T-cell (primary cell): ENCODE data around the gene APOLD1. TPM values are rescaled to one million over a fixed set of nuclear protein-coding genes. Genes with fewer than 3 reads are reported as not detected.

Experiments used
- ATAC-seq, 4 experiments: fragments of 200-7000 bp in 3 of 4; fragments of 150-1000 bp in 1 of 4; cut with Tn5 transposase; replicated peaks in 1 of 4; 1 replicate in 3 of 4; 2 replicates in 1 of 4; pipeline ENCODE4 v1.10.0; 2021; ENCODE audit warnings: moderate library complexity in 3 of 4, mild to moderate bottlenecking in 2 of 4, moderate number of reproducible peaks in 1 of 4
- CTCF ChIA-PET, 2 donors: fragments of 300-600 bp; sonication (Branson Sonifier 250); formaldehyde crosslinking; loops; one replicate each; lab custom pipeline; 2022; ENCODE audit warnings: antibody characterized with exemption in 2 of 2; lab: Charles Lee
- POLR2A ChIA-PET, 2 donors: fragments of 300-600 bp; sonication (Branson Sonifier 250); formaldehyde crosslinking; loops; one replicate each; lab custom pipeline; 2022; ENCODE audit warnings: antibody characterized with exemption in 2 of 2; lab: Charles Lee
- DNase-seq, 35 experiments: peaks; one replicate each; pipeline versions ENCODE4 v3.0.0 to v3.0.0-alpha.2; 2013 to 2023
- H3K27ac ChIP-seq: one replicate; pipeline ENCODE4 v1.5.1; 2013; ENCODE audit warnings: low read length
- H3K27me3 ChIP-seq, 2 experiments: replicated peaks in 1 of 2; 1 replicate in 1 of 2; 2 replicates in 1 of 2; pipeline versions ENCODE4 v1.6.1 to v1.7.0; 2013; ENCODE audit warnings: low read length in 1 of 2, mixed read lengths in 1 of 2; ENCODE audit not compliant: control insufficient read depth in 2 of 2, insufficient read depth in 2 of 2; ENCODE audit errors: extremely low read depth in 1 of 2
- H3K36me3 ChIP-seq, 2 donors: 1 replicate in 1 of 2; 2 replicates in 1 of 2; pipeline versions ENCODE4 v1.6.1 to v1.7.0; 2013; ENCODE audit warnings: low read length in 1 of 2; ENCODE audit not compliant: control insufficient read depth in 2 of 2, insufficient read depth in 1 of 2; ENCODE audit errors: extremely low read depth in 1 of 2
- H3K4me1 ChIP-seq, 2 experiments: 1 replicate in 1 of 2; 2 replicates in 1 of 2; pipeline versions ENCODE4 v1.6.1 to v1.7.0; 2013; ENCODE audit warnings: low read length in 2 of 2, mixed read lengths in 1 of 2; ENCODE audit not compliant: insufficient read depth in 2 of 2, control insufficient read depth in 1 of 2; ENCODE audit errors: extremely low read depth in 1 of 2
- H3K4me3 ChIP-seq, 2 donors: 1 replicate in 1 of 2; 2 replicates in 1 of 2; pipeline versions ENCODE4 v1.5.1 to v1.7.0; 2013; ENCODE audit warnings: mild to moderate bottlenecking in 2 of 2, low read length in 1 of 2, moderate library complexity in 1 of 2; ENCODE audit not compliant: control insufficient read depth in 1 of 2; ENCODE audit errors: extremely low read depth in 1 of 2
- H3K9me3 ChIP-seq: 2 replicates; pipeline ENCODE4 v1.7.0; 2013
- H3K27ac Mint-ChIP-seq, 2 donors: one replicate each; pipeline ENCODE4 v1.8.0; 2020 to 2021; ENCODE audit warnings: mild to moderate bottlenecking in 2 of 2, mixed read lengths in 2 of 2
- H3K27me3 Mint-ChIP-seq, 2 donors: one replicate each; pipeline ENCODE4 v1.8.0; 2021 to 2022; ENCODE audit warnings: mixed read lengths in 2 of 2
- H3K36me3 Mint-ChIP-seq: one replicate; pipeline ENCODE4 v1.8.0; 2021; ENCODE audit warnings: mixed read lengths
- H3K4me1 Mint-ChIP-seq, 3 donors: one replicate each; pipeline ENCODE4 v1.8.0; 2020 to 2022; ENCODE audit warnings: mixed read lengths in 3 of 3, mild to moderate bottlenecking in 1 of 3
- H3K4me3 Mint-ChIP-seq, 3 donors: one replicate each; pipeline ENCODE4 v1.8.0; 2020 to 2022; ENCODE audit warnings: mild to moderate bottlenecking in 3 of 3, mixed read lengths in 3 of 3, moderate library complexity in 3 of 3
- H3K9me3 Mint-ChIP-seq, 3 donors: one replicate each; pipeline ENCODE4 v1.8.0; 2020 to 2022; ENCODE audit warnings: mixed read lengths in 3 of 3
- WGBS: methylation state at CpG from one replicate; pipeline ENCODE4 v1.1.5; 2013; ENCODE audit warnings: missing lambda C conversion rate; ENCODE audit not compliant: insufficient coverage; 5-methylcytosine and 5-hydroxymethylcytosine counted together
- total RNA-seq, 35 experiments: library from RNA in 6 of 35; stranded (reverse) in 6 of 35; fragments of 120-200 nt in 1 of 35; gene quantifications; one replicate each; pipeline versions ENCODE4 v1.2.1 to v1.2.4 and lab custom pipeline; 2013 to 2026

The APOLD1 gene
- total RNA-seq, 5 donors from 2014 or later (not counting 1 experiment from before 2014, with no cell fraction given), result 0.82 to 4.7 (median 3.8) TPM

DNA sequence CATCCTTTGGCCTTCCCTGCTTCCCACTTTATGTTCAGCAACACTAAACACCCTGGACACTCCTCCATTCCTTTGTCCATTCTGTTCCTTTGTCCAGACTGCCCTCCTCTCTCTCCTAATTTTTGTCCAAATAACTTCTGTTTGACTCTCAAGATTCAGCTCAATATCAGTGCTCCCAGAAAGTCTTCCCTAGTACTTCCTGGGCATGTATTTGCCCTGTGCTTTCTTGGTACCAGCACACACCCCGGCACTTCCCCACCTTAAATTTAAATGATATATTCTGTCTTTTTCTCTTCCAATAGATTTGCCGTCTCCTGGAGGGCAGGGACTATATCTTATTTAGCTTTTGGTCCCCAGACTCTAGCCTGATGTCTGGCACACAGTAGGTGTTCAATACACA, 6.5 kb upstream of the APOLD1 start:
- Mint-ChIP-seq H3K9me3 (no peaks in the 10 kb centered on the region), H3K4me3 (no peak overlapping the region)
- WGBS, result no CpG with 5 or more reads among the region's 2 CpGs

DNA sequence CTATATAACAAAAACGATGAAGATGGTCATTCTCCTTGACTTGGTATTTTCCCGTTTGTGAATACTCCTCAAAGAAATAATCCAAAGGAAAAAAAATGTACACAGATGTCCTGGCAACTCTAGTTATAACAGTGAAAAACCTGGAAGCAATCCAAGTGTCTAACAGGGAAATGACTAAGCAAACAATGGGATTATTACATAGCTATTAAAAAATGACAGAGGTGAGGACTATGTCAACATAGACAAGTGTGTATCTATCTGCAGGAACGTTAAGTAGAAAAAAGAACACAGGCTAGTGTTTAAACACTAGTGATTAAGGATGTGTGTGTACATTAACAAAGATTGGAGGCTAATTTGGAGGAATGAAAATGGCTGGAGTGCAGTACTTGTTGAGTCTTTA, 5.9 kb upstream of the APOLD1 start:
- H3K27ac Mint-ChIP-seq, result no peak overlapping the region
- ChIA-PET CTCF (interaction anchor here (0.7 to 1.2 kb wide), 2 partner anchors 33 to 43 kb away, joined by 3 to 4 read pairs; no protein-coding TSS in a partner anchor), POLR2A (interaction anchor here in 1 of 2 donors (0.6 kb wide), 1 partner anchor 157 kb away, joined by 3 read pairs; no protein-coding TSS in a partner anchor)
- ATAC-seq, result no peak
- no peak overlapping the region for H3K4me3 Mint-ChIP-seq
- no peaks in the 10 kb centered on the region for H3K36me3 ChIP-seq
- H3K4me1 Mint-ChIP-seq, result no peaks in the 10 kb centered on the region
- H3K27me3 ChIP-seq, result no peaks in the 10 kb centered on the region
- no peak for DNase-seq
- no peaks in the 10 kb centered on the region for H3K27me3 Mint-ChIP-seq
- no peaks in the 10 kb centered on the region for H3K9me3 ChIP-seq
- no peak overlapping the region for H3K27ac ChIP-seq
- no peaks in the 10 kb centered on the region for H3K9me3 Mint-ChIP-seq
- H3K4me3 ChIP-seq, result no peak overlapping the region
- H3K4me1 ChIP-seq, result no peaks in the 10 kb centered on the region
- 14% methylated on average over 1 of the region's 3 CpGs for WGBS
- H3K36me3 Mint-ChIP-seq, result peaks cover 3% of the 10 kb centered on the region

More for the DNA sequence above, 6.5 kb upstream of the APOLD1 start:
- Histone ChIP-seq H3K36me3 (no peaks in the 10 kb centered on the region), H3K4me1 (no peaks in the 10 kb centered on the region), H3K9me3 (no peaks in the 10 kb centered on the region), H3K4me3 (no peak overlapping the region), H3K27me3 (no peaks in the 10 kb centered on the region), H3K27ac (no peak overlapping the region)
- peaks cover 3% of the 10 kb centered on the region for H3K36me3 Mint-ChIP-seq
- H3K4me1 Mint-ChIP-seq, result no peaks in the 10 kb centered on the region
- H3K27ac Mint-ChIP-seq, result no peak overlapping the region
- ATAC-seq (no peak), DNase-seq (no peak)
- H3K27me3 Mint-ChIP-seq, result no peaks in the 10 kb centered on the region
- POLR2A ChIA-PET, result no interaction called here
- CTCF ChIA-PET, result interaction anchor here (0.7 to 1.2 kb wide), 2 partner anchors 33 to 42 kb away, joined by 3 to 4 read pairs; no protein-coding TSS in a partner anchor

DNA sequence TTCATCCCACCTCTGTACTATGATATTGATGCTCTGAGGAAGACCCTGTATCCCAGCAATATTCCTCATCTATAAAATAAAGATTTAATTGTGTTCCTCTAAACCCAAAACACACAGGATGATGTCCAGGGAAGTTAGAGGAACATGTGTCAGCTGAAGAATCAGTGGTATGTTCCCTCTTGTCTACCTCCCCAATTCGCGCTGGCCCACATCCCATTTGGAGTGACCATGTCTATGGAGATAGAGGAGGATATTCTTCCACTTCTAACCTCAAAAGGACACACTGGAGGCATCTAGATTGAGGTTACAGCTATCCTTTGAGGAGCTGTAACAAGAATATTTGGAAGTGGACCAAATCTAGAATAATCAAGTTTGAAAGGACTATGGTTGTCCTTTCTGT, 1.3 kb upstream of the APOLD1 start:
- no CpG with 5 or more reads among the region's 2 CpGs for WGBS
- H3K4me1 ChIP-seq, result peaks cover 9 to 20% of the 10 kb centered on the region in 2 experiments
- no peaks in the 10 kb centered on the region for H3K9me3 Mint-ChIP-seq
- ChIA-PET POLR2A (no interaction called here), CTCF (interaction anchor here (0.6 to 0.9 kb wide), 4 partner anchors 47 to 427 kb away, joined by 3 to 4 read pairs (median 4); no protein-coding TSS in a partner anchor)
- DNase-seq (no peak), ATAC-seq (no peak)
- H3K36me3 Mint-ChIP-seq, result peaks cover 3% of the 10 kb centered on the region
- no peak overlapping the region for H3K4me3 Mint-ChIP-seq
- no peaks in the 10 kb centered on the region for H3K27me3 ChIP-seq
- H3K4me1 Mint-ChIP-seq, result peaks cover 17 to 26% (median 24%) of the 10 kb centered on the region in 3 donors
- H3K27ac Mint-ChIP-seq, result no peak overlapping the region
- no peak overlapping the region for H3K27ac ChIP-seq
- H3K4me3 ChIP-seq, result no peak overlapping the region
- H3K36me3 ChIP-seq, result no peaks in the 10 kb centered on the region
- H3K9me3 ChIP-seq, result no peaks in the 10 kb centered on the region
- no peaks in the 10 kb centered on the region for H3K27me3 Mint-ChIP-seq

DNA sequence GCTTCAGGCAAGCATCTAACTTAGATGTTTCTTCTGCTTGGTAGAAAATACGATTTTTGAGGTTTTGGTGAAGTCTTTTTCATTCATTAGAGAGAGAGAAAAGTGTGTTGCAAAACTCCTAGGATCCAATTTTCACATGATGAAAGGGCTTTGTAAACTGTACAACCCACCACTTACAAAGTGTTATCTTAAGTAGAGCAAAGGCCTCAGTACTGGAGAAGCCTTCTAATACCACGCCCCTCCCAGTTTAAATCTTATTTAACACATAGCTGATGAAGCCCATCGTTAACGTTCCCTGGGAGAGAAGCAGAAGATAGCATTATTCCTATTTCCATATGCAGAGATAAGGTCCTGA, 869 bp downstream of the APOLD1 start:
- Mint-ChIP-seq H3K27me3 (no peaks in the 10 kb centered on the region), H3K4me3 (peak overlapping the region; percentile 78 to 83 (median 80)), H3K36me3 (peaks cover 3% of the 10 kb centered on the region), H3K9me3 (no peaks in the 10 kb centered on the region), H3K4me1 (peaks cover 17 to 27% (median 26%) of the 10 kb centered on the region in 3 donors), H3K27ac (peak overlapping the region; percentile 39 to 52)
- Histone ChIP-seq H3K27me3 (no peaks in the 10 kb centered on the region), H3K4me3 (peak overlapping the region; percentile 65 to 76), H3K36me3 (no peaks in the 10 kb centered on the region), H3K9me3 (no peaks in the 10 kb centered on the region), H3K27ac (no peak overlapping the region), H3K4me1 (peaks cover 9 to 20% of the 10 kb centered on the region in 2 experiments)
- 0% methylated on average over 2 of the region's 4 CpGs for WGBS
- peak; percentile 8 to 23 (median 18) for ATAC-seq
- ChIA-PET POLR2A (interaction anchor here in 1 of 2 donors (1.5 kb wide), 1 partner anchor 28 kb away, joined by 5 read pairs; no protein-coding TSS in a partner anchor), CTCF (interaction anchor here (0.6 to 4.6 kb wide), 8 partner anchors 12 to 259 kb away, joined by 3 to 48 read pairs (median 4); partner anchors contain the start of gene DDX47 (in 1 of the 2))
- no peak for DNase-seq

DNA sequence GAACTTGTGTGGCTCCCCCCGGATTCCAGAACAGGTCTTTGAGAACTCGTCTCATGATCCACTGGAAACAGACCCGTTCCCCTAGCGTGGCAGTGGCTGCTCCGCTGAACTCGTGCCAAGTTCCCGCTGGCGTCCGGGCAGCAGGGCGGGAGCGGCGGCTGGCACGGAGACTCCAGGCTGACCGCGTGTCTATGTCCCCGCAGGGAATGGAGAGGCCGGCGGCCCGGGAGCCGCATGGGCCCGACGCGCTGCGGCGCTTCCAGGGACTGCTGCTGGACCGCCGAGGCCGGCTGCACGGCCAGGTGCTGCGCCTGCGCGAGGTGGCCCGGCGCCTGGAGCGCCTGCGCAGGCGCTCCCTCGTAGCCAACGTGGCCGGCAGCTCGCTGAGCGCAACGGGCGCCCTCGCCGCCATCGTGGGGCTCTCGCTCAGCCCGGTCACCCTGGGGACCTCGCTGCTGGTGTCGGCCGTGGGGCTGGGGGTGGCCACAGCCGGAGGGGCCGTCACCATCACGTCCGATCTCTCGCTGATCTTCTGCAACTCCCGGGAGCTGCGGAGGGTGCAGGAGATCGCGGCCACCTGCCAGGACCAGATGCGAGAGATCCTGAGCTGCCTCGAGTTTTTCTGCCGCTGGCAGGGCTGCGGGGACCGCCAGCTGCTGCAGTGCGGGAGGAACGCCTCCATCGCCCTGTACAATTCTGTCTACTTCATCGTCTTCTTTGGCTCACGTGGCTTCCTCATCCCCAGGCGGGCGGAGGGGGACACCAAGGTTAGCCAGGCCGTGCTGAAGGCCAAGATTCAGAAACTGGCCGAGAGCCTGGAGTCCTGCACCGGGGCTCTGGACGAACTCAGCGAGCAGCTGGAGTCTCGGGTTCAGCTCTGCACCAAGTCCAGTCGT, 1.5 kb downstream of the APOLD1 start:
- Histone ChIP-seq H3K4me3 (peak overlapping the region; percentile 65 to 76), H3K9me3 (no peaks in the 10 kb centered on the region), H3K27me3 (no peaks in the 10 kb centered on the region), H3K4me1 (peaks cover 9 to 20% of the 10 kb centered on the region in 2 experiments), H3K36me3 (no peaks in the 10 kb centered on the region), H3K27ac (peak overlapping the region; percentile 79)
- Mint-ChIP-seq H3K9me3 (no peaks in the 10 kb centered on the region), H3K4me1 (peaks cover 17 to 27% (median 26%) of the 10 kb centered on the region in 3 donors), H3K36me3 (peaks cover 3% of the 10 kb centered on the region), H3K27me3 (no peaks in the 10 kb centered on the region), H3K27ac (peak overlapping the region; percentile 86 to 88), H3K4me3 (peak overlapping the region; percentile 80 to 84 (median 83))
- CTCF ChIA-PET, result interaction anchor here (0.6 to 4.6 kb wide), 17 partner anchors 11 to 437 kb away, joined by 3 to 48 read pairs (median 3); partner anchors contain the start of genes DDX47 (in 2 of the 2), BORCS5 (in 1 of the 2) and MANSC1 (in 1 of the 2)
- POLR2A ChIA-PET, result interaction anchor here (0.5 to 1.5 kb wide), 8 partner anchors 14 to 1995 kb away, joined by 3 to 11 read pairs (median 6); no protein-coding TSS in a partner anchor
- DNase-seq, result peak; percentile 31 to 86 (median 62)
- peak; percentile 91 to 95 (median 92) for ATAC-seq
- WGBS, result 5% methylated on average over 80 of the region's 80 CpGs

DNA sequence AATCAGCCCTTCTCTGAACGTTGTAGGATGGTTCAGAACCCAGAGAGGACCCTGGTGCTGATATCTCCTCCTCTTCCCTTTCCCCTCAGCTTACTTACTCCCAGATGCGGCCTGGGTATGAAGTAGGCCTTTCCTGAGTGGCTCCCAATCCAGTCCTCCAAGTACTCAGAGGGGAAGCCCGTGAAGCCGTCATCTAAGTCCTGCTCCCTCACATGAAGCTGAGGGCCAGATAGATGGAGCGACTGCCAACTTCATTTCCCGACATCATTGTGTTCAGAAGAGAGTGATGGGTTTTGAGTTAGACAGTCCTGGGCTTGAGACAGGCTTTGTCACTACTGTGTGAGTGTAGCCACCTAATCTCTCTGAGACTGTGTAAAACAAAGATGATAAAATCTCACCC, 2.7 kb downstream of the APOLD1 start:
- Histone ChIP-seq H3K36me3 (no peaks in the 10 kb centered on the region), H3K27me3 (no peaks in the 10 kb centered on the region), H3K4me3 (no peak overlapping the region), H3K9me3 (no peaks in the 10 kb centered on the region), H3K4me1 (peaks cover 9 to 20% of the 10 kb centered on the region in 2 experiments), H3K27ac (no peak overlapping the region)
- H3K4me3 Mint-ChIP-seq, result peak overlapping the region; percentile 80 to 84 (median 83)
- ATAC-seq (no peak), DNase-seq (peak in 1 of 35 experiments; percentile 16)
- CTCF ChIA-PET, result interaction anchor here (0.5 to 4.6 kb wide), 11 partner anchors 17 to 451 kb away, joined by 3 to 48 read pairs (median 6); partner anchors contain the start of gene DDX47 (in 2 of the 2)
- no peaks in the 10 kb centered on the region for H3K36me3 Mint-ChIP-seq
- POLR2A ChIA-PET, result interaction anchor here in 1 of 2 donors (0.5 kb wide), 1 partner anchor 79 kb away, joined by 5 read pairs; no protein-coding TSS in a partner anchor
- WGBS, result 96% methylated on average over 4 of the region's 6 CpGs
- peaks cover 17 to 27% (median 26%) of the 10 kb centered on the region in 3 donors for H3K4me1 Mint-ChIP-seq
- H3K27ac Mint-ChIP-seq, result peak overlapping the region; percentile 86 to 90
- H3K9me3 Mint-ChIP-seq, result no peaks in the 10 kb centered on the region
- no peaks in the 10 kb centered on the region for H3K27me3 Mint-ChIP-seq
